GM23338 (cell line): ENCODE measurements around the gene CISH. TPM values are rescaled to one million over a fixed set of nuclear protein-coding genes. Genes with fewer than 3 reads are reported as not detected.
A peak's percentile ranks its signal among the peaks of the same experiment; 100 is the strongest.

Experiments
- ATAC-seq: fragments of 200-7000 bp; cut with Tn5 transposase; 3 replicates; pipeline ENCODE4 v1.9.1; 2020
- DNase-seq: peaks from one replicate; pipeline ENCODE4 v3.0.0-alpha.2; 2015; ENCODE audit warnings: low spot score
- H2AFZ ChIP-seq: fragments of 200-600 bp; sonication (generic); 2 replicates; pipeline ENCODE4 v1.8.0; 2016; ENCODE audit warnings: antibody characterized with exemption, mild to moderate bottlenecking, moderate library complexity
- H3F3A ChIP-seq: fragments of 200-600 bp; sonication (generic); replicated peaks from 2 replicates; pipeline ENCODE4 v1.8.0; 2017; ENCODE audit warnings: antibody characterized with exemption, mixed run types, low read depth
- H3K27ac ChIP-seq: fragments of 200-600 bp; sonication (generic); 2 replicates; pipeline ENCODE4 v1.6.1; 2016; ENCODE audit warnings: low read depth
- H3K27me3 ChIP-seq: fragments of 200-600 bp; sonication (generic); 2 replicates; pipeline ENCODE4 v1.8.0; 2016; ENCODE audit warnings: mild to moderate bottlenecking, mixed run types, moderate library complexity; ENCODE audit not compliant: insufficient read depth
- H3K36me3 ChIP-seq: fragments of 200-600 bp; sonication (generic); 2 replicates; pipeline ENCODE4 v1.8.0; 2016; ENCODE audit warnings: mild to moderate bottlenecking; ENCODE audit not compliant: insufficient read depth
- H3K4me1 ChIP-seq: fragments of 200-600 bp; sonication (generic); 2 replicates; pipeline ENCODE4 v1.8.0; 2016; ENCODE audit warnings: mild to moderate bottlenecking, moderate library complexity; ENCODE audit not compliant: insufficient read depth
- H3K4me2 ChIP-seq: fragments of 200-600 bp; sonication (generic); 2 replicates; pipeline ENCODE4 v1.7.1; 2017; ENCODE audit warnings: mixed run types
- H3K4me3 ChIP-seq: fragments of 200-600 bp; sonication (generic); 2 replicates; pipeline ENCODE4 v1.6.1; 2016; ENCODE audit warnings: mixed run types
- H3K79me2 ChIP-seq: fragments of 200-600 bp; sonication (generic); replicated peaks from 2 replicates; pipeline ENCODE4 v1.8.0; 2017; ENCODE audit warnings: mild to moderate bottlenecking; ENCODE audit not compliant: insufficient read depth
- H3K9me2 ChIP-seq: fragments of 200-600 bp; sonication (generic); 2 replicates; pipeline ENCODE4 v1.8.0; 2017; ENCODE audit not compliant: insufficient read depth
- H4K20me1 ChIP-seq: fragments of 200-600 bp; sonication (generic); replicated peaks from 2 replicates; pipeline ENCODE4 v1.8.0; 2017; ENCODE audit warnings: mild to moderate bottlenecking; ENCODE audit not compliant: insufficient read depth
- H3K27ac Mint-ChIP-seq: 2 replicates; pipeline ENCODE4 v1.8.0; 2020; ENCODE audit warnings: inconsistent platforms, mild to moderate bottlenecking, moderate library complexity, mixed read lengths
- H3K27me3 Mint-ChIP-seq: 3 replicates; pipeline ENCODE4 v1.8.0; 2022; ENCODE audit warnings: low read depth, mild to moderate bottlenecking, moderate library complexity, mixed read lengths, inconsistent platforms; ENCODE audit not compliant: insufficient read depth, poor library complexity
- H3K36me3 Mint-ChIP-seq: 3 replicates; pipeline ENCODE4 v1.8.0; 2021; ENCODE audit warnings: low read depth, mild to moderate bottlenecking, inconsistent platforms, moderate library complexity, mixed read lengths
- H3K4me1 Mint-ChIP-seq: 3 replicates; pipeline ENCODE4 v1.8.0; 2020; ENCODE audit warnings: mild to moderate bottlenecking, inconsistent platforms, mixed read lengths
- H3K4me3 Mint-ChIP-seq: 3 replicates; pipeline ENCODE4 v1.8.0; 2021; ENCODE audit warnings: moderate library complexity, mild to moderate bottlenecking, inconsistent platforms, mixed read lengths
- H3K9me3 Mint-ChIP-seq: 3 replicates; pipeline ENCODE4 v1.8.0; 2020; ENCODE audit warnings: moderate library complexity, mild to moderate bottlenecking, inconsistent platforms, mixed read lengths
- EZH2 ChIP-seq: fragments of 200-600 bp; sonication (generic); IDR thresholded peaks from one replicate; pipeline ENCODE4 v1.8.0; 2017; ENCODE audit warnings: antibody characterized with exemption, mild to moderate bottlenecking, low read depth; ENCODE audit not compliant: unreplicated experiment
- EZH2phosphoT487 ChIP-seq: fragments of 200-600 bp; sonication (generic); IDR thresholded peaks from one replicate; pipeline ENCODE4 v1.8.1; 2018; ENCODE audit warnings: antibody characterized with exemption; ENCODE audit not compliant: unreplicated experiment
- JUNB ChIP-seq: IDR thresholded peaks from one replicate; pipeline ENCODE4 v1.6.1; 2016; ENCODE audit warnings: antibody characterized with exemption; ENCODE audit not compliant: unreplicated experiment
- NANOG ChIP-seq: IDR thresholded peaks from 2 replicates; pipeline ENCODE4 v1.6.1; 2016; ENCODE audit warnings: antibody characterized with exemption, borderline replicate concordance
- ZNF114 ChIP-seq: fragments of 250-450 bp; sonication (Bioruptor Pico); IDR thresholded peaks from 2 replicates; pipeline ENCODE4 v1.5.0; 2020; ENCODE audit warnings: mild to moderate bottlenecking, moderate library complexity
- ZNF462 ChIP-seq: fragments of 250-450 bp; sonication (Bioruptor Pico); IDR thresholded peaks from 2 replicates; pipeline ENCODE4 v1.5.0; 2020; ENCODE audit warnings: mild to moderate bottlenecking, moderate library complexity
- polyA plus RNA-seq: library from polyadenylated mRNA; unstranded; fragments of >200 nt; fragmentation: Nextera tagmentation; extraction: Ambion mirVana; gene quantifications from 2 replicates; pipeline ENCODE4 v1.2.1, GENCODE V29; 2016
- total RNA-seq: library from RNA; depleted of rRNA; stranded (reverse); fragments of >200 nt; shearing (Covaris generic); gene quantifications from 2 replicates; pipeline ENCODE4 v1.2.3, GENCODE V29; 2014
- TF ChIP-seq, protein P1 (sequence below): IDR thresholded peaks from one replicate; pipeline ENCODE4 v1.6.1; 2018; ENCODE audit warnings: antibody characterized with exemption; ENCODE audit not compliant: unreplicated experiment
- TF ChIP-seq, protein P2 (sequence below), 2 experiments: fragments of 200-600 bp in 1 of 2; sonication (generic) in 1 of 2; conservative IDR thresholded peaks; 2 replicates each; pipeline versions ENCODE4 v1.5.1 to v1.6.1; 2016 to 2017; ENCODE audit warnings: antibody characterized with exemption in 2 of 2, low read depth in 2 of 2, mild to moderate bottlenecking in 2 of 2, moderate library complexity in 1 of 2
- TF ChIP-seq, protein P3 (sequence below): IDR thresholded peaks from 2 replicates; pipeline ENCODE4 v1.6.1; 2016; ENCODE audit warnings: antibody characterized with exemption

The CISH gene
- total and polyA plus RNA-seq, 2 experiments from 2014 or later: 2.1 to 3.6 TPM

DNA sequence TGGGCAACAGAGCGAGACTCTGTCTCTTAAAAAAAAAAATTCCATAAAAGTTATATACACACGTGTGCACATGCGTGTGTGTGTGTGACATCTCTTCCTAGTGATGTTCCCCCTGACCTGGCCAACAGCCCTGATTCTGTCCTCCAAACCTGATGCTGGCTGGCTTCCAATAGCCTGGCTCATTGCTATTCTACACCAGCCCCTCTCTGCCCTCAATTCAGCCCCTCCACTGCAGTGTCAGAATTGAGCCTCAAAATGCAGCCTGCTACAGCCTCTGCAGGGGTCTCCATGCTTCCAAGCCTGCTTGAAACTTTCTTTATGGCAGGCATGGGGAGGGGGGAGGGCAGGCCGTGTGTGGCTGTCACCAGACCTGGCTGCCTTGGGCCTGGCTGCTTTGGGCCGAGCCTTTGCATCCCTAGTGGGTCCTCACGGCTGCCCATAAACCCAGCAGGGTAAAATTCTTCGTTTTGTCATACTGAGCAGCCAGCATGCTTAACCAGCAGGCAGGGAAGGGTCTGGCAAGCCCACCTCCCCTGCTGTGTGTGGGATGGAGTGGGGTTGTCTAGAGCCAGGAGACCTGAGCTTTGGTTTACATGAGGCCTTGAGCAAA, 40.5 kb upstream of the CISH start:
- no peaks in the 10 kb centered on the region; the same call in 2 of the 3 replicates for H3K36me3 Mint-ChIP-seq
- H3K9me3 Mint-ChIP-seq: no peaks in the 10 kb centered on the region
- H3K27me3 ChIP-seq: no peaks in the 10 kb centered on the region
- DNase-seq (peak; percentile 44), ATAC-seq (peak; percentile 57)
- H3K4me3 Mint-ChIP-seq: no peak overlapping the region
- H3K4me2 ChIP-seq: no peak overlapping the region
- H3K79me2 ChIP-seq: no peaks in the 10 kb centered on the region
- H3K4me1 Mint-ChIP-seq: peaks cover 29% of the 10 kb centered on the region
- H2AFZ ChIP-seq: no peak overlapping the region
- peaks cover 8% of the 10 kb centered on the region for H3K27me3 Mint-ChIP-seq
- peak overlapping the region; percentile 63; the same call in 1 of the 2 replicates for H3K27ac ChIP-seq
- H3K27ac Mint-ChIP-seq: no peak overlapping the region
- no peaks in the 10 kb centered on the region for H3K36me3 ChIP-seq
- no peaks in the 10 kb centered on the region for H4K20me1 ChIP-seq
- no peak overlapping the region for H3K4me3 ChIP-seq
- 0 out of 2 replicates have a peak, but pooled peaks cover 5% of the 10 kb centered on the region for H3F3A ChIP-seq
- peaks cover 13% of the 10 kb centered on the region for H3K4me1 ChIP-seq
- no peak for TF ChIP-seq EZH2phosphoT487
- no peak for TF ChIP-seq JUNB
- TF ChIP-seq EZH2: no peak
- no peak for TF ChIP-seq ZNF114 (CRISPR knock-in tag)
- no peak for TF ChIP-seq ZNF462
- TF ChIP-seq, protein P1, sequence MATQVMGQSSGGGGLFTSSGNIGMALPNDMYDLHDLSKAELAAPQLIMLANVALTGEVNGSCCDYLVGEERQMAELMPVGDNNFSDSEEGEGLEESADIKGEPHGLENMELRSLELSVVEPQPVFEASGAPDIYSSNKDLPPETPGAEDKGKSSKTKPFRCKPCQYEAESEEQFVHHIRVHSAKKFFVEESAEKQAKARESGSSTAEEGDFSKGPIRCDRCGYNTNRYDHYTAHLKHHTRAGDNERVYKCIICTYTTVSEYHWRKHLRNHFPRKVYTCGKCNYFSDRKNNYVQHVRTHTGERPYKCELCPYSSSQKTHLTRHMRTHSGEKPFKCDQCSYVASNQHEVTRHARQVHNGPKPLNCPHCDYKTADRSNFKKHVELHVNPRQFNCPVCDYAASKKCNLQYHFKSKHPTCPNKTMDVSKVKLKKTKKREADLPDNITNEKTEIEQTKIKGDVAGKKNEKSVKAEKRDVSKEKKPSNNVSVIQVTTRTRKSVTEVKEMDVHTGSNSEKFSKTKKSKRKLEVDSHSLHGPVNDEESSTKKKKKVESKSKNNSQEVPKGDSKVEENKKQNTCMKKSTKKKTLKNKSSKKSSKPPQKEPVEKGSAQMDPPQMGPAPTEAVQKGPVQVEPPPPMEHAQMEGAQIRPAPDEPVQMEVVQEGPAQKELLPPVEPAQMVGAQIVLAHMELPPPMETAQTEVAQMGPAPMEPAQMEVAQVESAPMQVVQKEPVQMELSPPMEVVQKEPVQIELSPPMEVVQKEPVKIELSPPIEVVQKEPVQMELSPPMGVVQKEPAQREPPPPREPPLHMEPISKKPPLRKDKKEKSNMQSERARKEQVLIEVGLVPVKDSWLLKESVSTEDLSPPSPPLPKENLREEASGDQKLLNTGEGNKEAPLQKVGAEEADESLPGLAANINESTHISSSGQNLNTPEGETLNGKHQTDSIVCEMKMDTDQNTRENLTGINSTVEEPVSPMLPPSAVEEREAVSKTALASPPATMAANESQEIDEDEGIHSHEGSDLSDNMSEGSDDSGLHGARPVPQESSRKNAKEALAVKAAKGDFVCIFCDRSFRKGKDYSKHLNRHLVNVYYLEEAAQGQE: no peak
- TF ChIP-seq NANOG: no peak
- TF ChIP-seq, protein P2, sequence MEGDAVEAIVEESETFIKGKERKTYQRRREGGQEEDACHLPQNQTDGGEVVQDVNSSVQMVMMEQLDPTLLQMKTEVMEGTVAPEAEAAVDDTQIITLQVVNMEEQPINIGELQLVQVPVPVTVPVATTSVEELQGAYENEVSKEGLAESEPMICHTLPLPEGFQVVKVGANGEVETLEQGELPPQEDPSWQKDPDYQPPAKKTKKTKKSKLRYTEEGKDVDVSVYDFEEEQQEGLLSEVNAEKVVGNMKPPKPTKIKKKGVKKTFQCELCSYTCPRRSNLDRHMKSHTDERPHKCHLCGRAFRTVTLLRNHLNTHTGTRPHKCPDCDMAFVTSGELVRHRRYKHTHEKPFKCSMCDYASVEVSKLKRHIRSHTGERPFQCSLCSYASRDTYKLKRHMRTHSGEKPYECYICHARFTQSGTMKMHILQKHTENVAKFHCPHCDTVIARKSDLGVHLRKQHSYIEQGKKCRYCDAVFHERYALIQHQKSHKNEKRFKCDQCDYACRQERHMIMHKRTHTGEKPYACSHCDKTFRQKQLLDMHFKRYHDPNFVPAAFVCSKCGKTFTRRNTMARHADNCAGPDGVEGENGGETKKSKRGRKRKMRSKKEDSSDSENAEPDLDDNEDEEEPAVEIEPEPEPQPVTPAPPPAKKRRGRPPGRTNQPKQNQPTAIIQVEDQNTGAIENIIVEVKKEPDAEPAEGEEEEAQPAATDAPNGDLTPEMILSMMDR (conservative IDR thresholded peaks at IDR 0.05; ENCODE audit: low read depth in 2 of 2): no peak
- TF ChIP-seq, protein P3, sequence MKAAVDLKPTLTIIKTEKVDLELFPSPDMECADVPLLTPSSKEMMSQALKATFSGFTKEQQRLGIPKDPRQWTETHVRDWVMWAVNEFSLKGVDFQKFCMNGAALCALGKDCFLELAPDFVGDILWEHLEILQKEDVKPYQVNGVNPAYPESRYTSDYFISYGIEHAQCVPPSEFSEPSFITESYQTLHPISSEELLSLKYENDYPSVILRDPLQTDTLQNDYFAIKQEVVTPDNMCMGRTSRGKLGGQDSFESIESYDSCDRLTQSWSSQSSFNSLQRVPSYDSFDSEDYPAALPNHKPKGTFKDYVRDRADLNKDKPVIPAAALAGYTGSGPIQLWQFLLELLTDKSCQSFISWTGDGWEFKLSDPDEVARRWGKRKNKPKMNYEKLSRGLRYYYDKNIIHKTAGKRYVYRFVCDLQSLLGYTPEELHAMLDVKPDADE: no peak
- H3K9me2 ChIP-seq: no peaks in the 10 kb centered on the region
